Heart right ventricle (tissue), 16 donors: Measurements from ENCODE around the gene GLCE. TPM values are rescaled to one million over a fixed set of nuclear protein-coding genes. Genes with fewer than 3 reads are reported as not detected.
"Not testable (repeated sequence)": the region's sequence is repeated elsewhere in the genome, so short reads cannot be mapped to it uniquely, and the experiment has no call there.

Experiments
- ATAC-seq, 8 donors: fragments of 200-7000 bp; cut with Tn5 transposase; one replicate each; pipeline ENCODE4 v1.9.1; 2020; ENCODE audit warnings: mild to moderate bottlenecking in 8 of 8, moderate library complexity in 8 of 8, moderate number of reproducible peaks in 1 of 8
- DNase-seq, 2 donors: peaks; one replicate each; pipeline ENCODE4 v3.0.0-alpha.2; 2020
- H3K27ac ChIP-seq, 10 donors: fragments of 200-600 bp; sonication (generic) in 2 of 10; one replicate each; pipeline versions ENCODE4 v1.5.0 to v1.8.0; 2020 to 2022; ENCODE audit warnings: mild to moderate bottlenecking in 3 of 10
- H3K27me3 ChIP-seq, 7 donors: fragments of 200-600 bp; one replicate each; pipeline ENCODE4 v1.8.0; 2021 to 2022; ENCODE audit warnings: mild to moderate bottlenecking in 2 of 7
- H3K36me3 ChIP-seq, 9 donors: fragments of 200-600 bp; sonication (generic) in 1 of 9; one replicate each; pipeline versions ENCODE4 v1.5.0 to v1.8.0; 2020 to 2022; ENCODE audit warnings: mild to moderate bottlenecking in 2 of 9
- H3K4me1 ChIP-seq, 9 donors: fragments of 200-600 bp; sonication (generic) in 1 of 9; one replicate each; pipeline versions ENCODE4 v1.5.0 to v1.8.0; 2020 to 2022; ENCODE audit warnings: mild to moderate bottlenecking in 4 of 9
- H3K4me3 ChIP-seq, 10 donors: fragments of 200-600 bp; sonication (generic) in 2 of 10; one replicate each; pipeline versions ENCODE4 v1.5.0 to v1.8.0; 2020 to 2022; ENCODE audit warnings: mild to moderate bottlenecking in 7 of 10, moderate library complexity in 2 of 10
- H3K9me3 ChIP-seq, 11 donors: fragments of 200-600 bp in 10 of 11; sonication (generic) in 2 of 11; one replicate each; pipeline versions ENCODE4 v1.5.0 to v1.8.0; 2013 to 2022; ENCODE audit warnings: mild to moderate bottlenecking in 2 of 11, control low read depth in 1 of 11, moderate library complexity in 1 of 11
- CTCF ChIP-seq, 9 donors: fragments of 200-600 bp; sonication (generic) in 2 of 9; IDR thresholded peaks; one replicate each; pipeline versions ENCODE4 v1.5.0 to v1.8.0; 2021 to 2022; ENCODE audit warnings: antibody characterized with exemption in 9 of 9, mild to moderate bottlenecking in 5 of 9, moderate library complexity in 1 of 9
- WGBS, 2 donors: extraction: QIAGEN DNeasy Blood & Tissue Kit; methylation state at CpG; one replicate each; pipeline ENCODE4 v1.1.7; 2013; ENCODE audit warnings: inconsistent platforms in 1 of 2; 5-methylcytosine and 5-hydroxymethylcytosine counted together
- intact Hi-C, 10 donors: fragments of 100-400 bp; cut with DNase I; formaldehyde crosslinking; loops; one replicate each; pipeline versions ENCODE4 v1.11.1 to v1.14.2; 2022
- polyA plus RNA-seq, 2 donors: library from polyadenylated mRNA; stranded (reverse); fragments of 200-250 nt; gene quantifications; one replicate each; pipeline ENCODE4 v1.2.3, GENCODE V29; 2013
- total RNA-seq, 10 donors: library from RNA; stranded (reverse); fragmentation: NEBNext Ultra II Directional in 3 of 10; extraction: Animal tissue kit (Norgen Biotek cat#: 25700) in 3 of 10; gene quantifications; one replicate each; pipeline versions ENCODE4 v1.2.1 to v1.2.4, GENCODE V29; 2021 to 2023
- donor health status: Arrhythmogenic right ventricular cardiomyopathy.
- donor health status: ischemic (EF 13 %, LVEDD 7.1; RV severe dilation, severe dysfunction).
- donor health status: healthy with polysubstance abuse.
- donor health status: DM: no; HTN: yes; CAD: no.
- donor health status: DM: no; HTN: no; CAD: no.
- donor health status: ischemic (EF 25% LVEDD 6.9; RV normal size, moderate dysfunction).
- donor health status: ischemic (EF 25% LVEDD 5.7; RV mildly dilated, moderate dysfunction).
- donor health status: healthy.
- donor health status: DM: yes; HTN: yes; CAD: no.
- donor health status: Ischemic cardiomyopathy.
- donor health status: ischemic (EF 35%, LVEDD 5.7; RV mildly dilated, moderate dysfunction).
- donor health status: nonischemic (EF 11% LVEDD 7.7; RV severe dilation, severe dysfunction).
- donor health status: DM: yes; HTN: yes; CAD: no.
- donor health status: PGD.
- donor health status: ischemic (EF 29% LVEDD 5.4; RV normal size, mild dysfunction).
- donor health status: nonischemic (EF 23%, LVEDD 6.1; RV moderate dilation, normal function).

Gene GLCE
- total and polyA plus RNA-seq, 12 donors, result 5.4 to 13.3 (median 7.5) TPM

GRCh38 chr15:69150336-69150735, 10.1 kb upstream of the GLCE start:
- no peak for ATAC-seq
- H3K4me3 ChIP-seq, result no peak overlapping the region
- no peak for DNase-seq
- 87 to 95% methylated on average over 3 of the region's 3 CpGs for WGBS, 2 donors
- no peaks in the 10 kb centered on the region for H3K36me3 ChIP-seq
- peaks cover 0 to 33% (median 0%) of the 10 kb centered on the region in 7 donors for H3K27me3 ChIP-seq
- intact Hi-C loops, result loop anchor here in 3 of 10 donors (10.0 kb wide), 3 partner anchors 66 to 244 kb away; no protein-coding TSS in a partner anchor
- H3K27ac ChIP-seq, result no peak overlapping the region
- no peak for TF ChIP-seq CTCF (IDR thresholded peaks at IDR 0.05)
- H3K4me1 ChIP-seq, result peaks cover 0 to 14% (median 0%) of the 10 kb centered on the region in 9 donors
- H3K9me3 ChIP-seq, result no peaks in the 10 kb centered on the region

GRCh38 chr15:69150841-69151240, 9.6 kb upstream of the GLCE start:
- Histone ChIP-seq H3K36me3 (no peaks in the 10 kb centered on the region), H3K27me3 (peaks cover 0 to 33% (median 0%) of the 10 kb centered on the region in 7 donors), H3K4me3 (no peak overlapping the region), H3K4me1 (peaks cover 0 to 17% (median 0%) of the 10 kb centered on the region in 9 donors), H3K9me3 (no peaks in the 10 kb centered on the region), H3K27ac (no peak overlapping the region)
- DNase-seq (no peak), ATAC-seq (no peak)
- intact Hi-C loops, result loop anchor here in 3 of 10 donors (10.0 kb wide), 3 partner anchors 66 to 244 kb away; no protein-coding TSS in a partner anchor
- TF ChIP-seq CTCF (IDR thresholded peaks at IDR 0.05), result no peak
- 88 to 89% methylated on average over 2 of the region's 2 CpGs for WGBS, 2 donors

- DNase-seq (no peak), ATAC-seq (no peak)
- Histone ChIP-seq H3K4me1 (peaks cover 0 to 17% (median 0%) of the 10 kb centered on the region in 9 donors), H3K27me3 (peaks cover 0 to 22% (median 0%) of the 10 kb centered on the region in 7 donors), H3K4me3 (no peak overlapping the region), H3K27ac (no peak overlapping the region), H3K36me3 (no peaks in the 10 kb centered on the region), H3K9me3 (no peaks in the 10 kb centered on the region)
- no peak for TF ChIP-seq CTCF (IDR thresholded peaks at IDR 0.05)
- WGBS, 2 donors, result 90 to 94% methylated on average over 2 of the region's 2 CpGs
- intact Hi-C loops, result loop anchor here in 3 of 10 donors (10.0 kb wide), 3 partner anchors 68 to 242 kb away; no protein-coding TSS in a partner anchor
These were observed 7.4 kb upstream of the GLCE start for GRCh38 chr15:69153046-69153445.

- DNase-seq, ATAC-seq, H3K4me3 ChIP-seq, H3K9me3 ChIP-seq, H3K36me3 ChIP-seq, H3K27ac ChIP-seq: not testable (repeated sequence)
- 95 to 98% methylated on average over 2 of the region's 2 CpGs for WGBS, 2 donors
- Histone ChIP-seq H3K27me3 (peaks cover 0 to 19% (median 0%) of the 10 kb centered on the region in 7 donors), H3K4me1 (peaks cover 0 to 17% (median 0%) of the 10 kb centered on the region in 9 donors)
- intact Hi-C loops, result loop anchor here in 3 of 10 donors (10.0 kb wide), 3 partner anchors 69 to 241 kb away; no protein-coding TSS in a partner anchor
These were observed 6.8 kb upstream of the GLCE start for GRCh38 chr15:69153587-69153986.

GRCh38 chr15:69154078-69154477, 6.4 kb upstream of the GLCE start:
- H3K4me1 ChIP-seq, result peaks cover 0 to 17% (median 0%) of the 10 kb centered on the region in 9 donors
- no peaks in the 10 kb centered on the region for H3K9me3 ChIP-seq
- ATAC-seq (no peak), DNase-seq (no peak)
- no peaks in the 10 kb centered on the region for H3K36me3 ChIP-seq
- H3K27ac ChIP-seq, result peak overlapping the region in 1 of 10 donors; percentile 28
- H3K4me3 ChIP-seq, result no peak overlapping the region
- intact Hi-C loops, result loop anchor here in 3 of 10 donors (10.0 kb wide), 3 partner anchors 69 to 241 kb away; no protein-coding TSS in a partner anchor
- no peak for TF ChIP-seq CTCF (IDR thresholded peaks at IDR 0.05)
- peaks cover 0 to 19% (median 0%) of the 10 kb centered on the region in 7 donors for H3K27me3 ChIP-seq
